Measurements from ENCODE around the gene PUM1. TPM values are rescaled to one million over a fixed set of nuclear protein-coding genes. Genes with fewer than 3 reads are reported as not detected.

PUM1 gene
- total and polyA plus RNA-seq, 10 of the 15 experiments (the other 5 are each of a cell fraction or from before 2014, with no cell fraction given) = 21.4 to 75.3 (median 42.4) TPM

DNA sequence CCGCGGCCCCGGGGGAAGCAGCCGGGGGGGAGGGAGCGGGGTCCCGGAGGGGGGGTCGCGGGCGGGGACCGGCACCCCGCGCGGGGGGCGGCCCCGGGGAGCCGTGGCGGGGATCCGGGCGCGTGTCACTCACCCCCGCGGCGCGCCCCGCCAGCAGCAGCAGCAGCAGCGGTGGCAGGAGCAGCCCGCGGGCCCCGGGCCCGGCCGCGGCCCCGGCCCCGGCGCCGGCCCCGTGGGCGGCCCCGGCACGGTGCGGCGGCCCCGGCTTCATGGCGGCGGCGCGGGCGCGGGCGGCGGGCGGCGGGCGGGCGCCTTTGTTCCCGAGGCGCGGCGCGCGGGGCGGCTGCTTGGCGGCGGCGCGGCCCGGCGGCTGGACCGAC lies 157.2 kb downstream of the PUM1 start (continued):
- TF ChIP-seq, protein P1, sequence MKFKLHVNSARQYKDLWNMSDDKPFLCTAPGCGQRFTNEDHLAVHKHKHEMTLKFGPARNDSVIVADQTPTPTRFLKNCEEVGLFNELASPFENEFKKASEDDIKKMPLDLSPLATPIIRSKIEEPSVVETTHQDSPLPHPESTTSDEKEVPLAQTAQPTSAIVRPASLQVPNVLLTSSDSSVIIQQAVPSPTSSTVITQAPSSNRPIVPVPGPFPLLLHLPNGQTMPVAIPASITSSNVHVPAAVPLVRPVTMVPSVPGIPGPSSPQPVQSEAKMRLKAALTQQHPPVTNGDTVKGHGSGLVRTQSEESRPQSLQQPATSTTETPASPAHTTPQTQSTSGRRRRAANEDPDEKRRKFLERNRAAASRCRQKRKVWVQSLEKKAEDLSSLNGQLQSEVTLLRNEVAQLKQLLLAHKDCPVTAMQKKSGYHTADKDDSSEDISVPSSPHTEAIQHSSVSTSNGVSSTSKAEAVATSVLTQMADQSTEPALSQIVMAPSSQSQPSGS (IDR thresholded peaks at IDR 0.05; ENCODE audit: low read length) = no peak
- TF ChIP-seq, protein P2, sequence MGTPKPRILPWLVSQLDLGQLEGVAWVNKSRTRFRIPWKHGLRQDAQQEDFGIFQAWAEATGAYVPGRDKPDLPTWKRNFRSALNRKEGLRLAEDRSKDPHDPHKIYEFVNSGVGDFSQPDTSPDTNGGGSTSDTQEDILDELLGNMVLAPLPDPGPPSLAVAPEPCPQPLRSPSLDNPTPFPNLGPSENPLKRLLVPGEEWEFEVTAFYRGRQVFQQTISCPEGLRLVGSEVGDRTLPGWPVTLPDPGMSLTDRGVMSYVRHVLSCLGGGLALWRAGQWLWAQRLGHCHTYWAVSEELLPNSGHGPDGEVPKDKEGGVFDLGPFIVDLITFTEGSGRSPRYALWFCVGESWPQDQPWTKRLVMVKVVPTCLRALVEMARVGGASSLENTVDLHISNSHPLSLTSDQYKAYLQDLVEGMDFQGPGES (IDR thresholded peaks at IDR 0.05) = no peak

DNA sequence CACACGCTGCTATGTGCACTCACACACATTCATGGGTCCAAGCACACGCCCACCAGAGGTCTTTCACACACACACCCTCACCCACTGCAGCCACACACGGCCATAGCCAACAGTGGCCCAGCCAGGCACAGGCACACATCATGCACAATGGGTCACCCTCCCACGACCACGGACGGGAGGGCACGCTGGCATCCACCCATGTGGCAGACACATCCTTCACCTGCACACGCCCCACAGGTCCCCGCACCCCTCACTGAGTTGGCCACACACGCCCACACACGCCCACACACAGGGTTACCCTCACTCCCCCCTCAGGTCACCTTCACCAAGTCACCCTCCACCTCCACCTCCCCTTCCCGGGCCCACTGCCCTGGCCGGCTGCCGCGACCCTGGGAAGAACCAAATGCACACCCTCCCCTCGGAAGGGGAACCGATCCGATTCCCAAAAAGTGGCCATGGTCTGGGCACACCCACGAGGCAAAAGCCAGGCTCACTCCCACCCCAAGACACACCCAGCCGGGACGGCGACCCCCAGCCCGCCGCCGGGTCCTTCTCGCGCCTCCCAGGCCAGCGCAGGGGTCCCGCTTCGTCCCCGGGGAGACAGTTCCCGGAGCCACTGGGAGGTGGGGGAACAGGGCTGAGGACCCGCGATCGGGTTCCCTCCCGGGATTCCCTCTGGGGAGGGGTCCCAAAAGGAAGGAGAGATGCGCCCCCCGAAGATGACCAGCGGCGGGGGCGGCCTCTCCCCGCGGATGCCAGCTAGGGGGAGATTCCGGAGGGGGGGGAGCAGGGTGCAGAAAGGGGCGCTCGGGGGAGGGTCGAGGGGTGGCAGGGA lies 157.8 kb downstream of the PUM1 start:
- ATAC-seq (no peak), FAIRE-seq (no peak), DNase-seq (ENCODE audit: low read depth, low spot score) (no peak)
- intact Hi-C loops (cut with micrococcal nuclease; ENCODE audit: unreplicated experiment) = no loop called here
- Histone ChIP-seq H4K20me1 (ENCODE audit: control insufficient read depth, insufficient read depth) (no peaks in the 10 kb centered on the region), H3K4me1 (ENCODE audit: control insufficient read depth, insufficient read depth, low read length) (no peaks in the 10 kb centered on the region), H3K27ac (ENCODE audit: control insufficient read depth, insufficient read depth) (no peak overlapping the region), H3K4me2 (ENCODE audit: control insufficient read depth, insufficient read depth) (no peak overlapping the region), H3K27me3 (replicated peaks in 1 of 2; ENCODE audit: control insufficient read depth in 2 of 2, insufficient read depth in 2 of 2, low read length in 1 of 2) (peaks cover 16% of the 10 kb centered on the region in 2 experiments), H2AFZ (ENCODE audit: control insufficient read depth, low read depth, low read length) (no peak overlapping the region), H3K36me3 (ENCODE audit: control insufficient read depth in 2 of 2, insufficient read depth in 2 of 2, low read length in 1 of 2) (no peaks in the 10 kb centered on the region), H3K79me2 (ENCODE audit: control insufficient read depth, insufficient read depth, low read length) (no peaks in the 10 kb centered on the region), H3K9me3 (replicated peaks; ENCODE audit: control insufficient read depth, insufficient read depth, low read length) (no peaks in the 10 kb centered on the region), H3K4me3 (no peak overlapping the region), H3K9ac (ENCODE audit: control insufficient read depth, insufficient read depth, low read length) (no peak overlapping the region)
- SMC1A ChIA-PET (ENCODE audit: uncharacterized antibody, unreplicated experiment) = no interaction called here
- RAD21 ChIA-PET (ENCODE audit: unreplicated experiment) = interaction anchor here (0.6 kb wide), 1 partner anchor 124 kb away, joined by 3 read pairs; no protein-coding TSS in a partner anchor
- POLR2A ChIA-PET = no interaction called here
- WGBS (ENCODE audit: insufficient coverage, insufficient replicate concordance, low lambda C conversion rate, missing lambda C conversion rate) = 3% methylated on average over 36 of the region's 47 CpGs
- CTCF ChIA-PET = interaction anchor here (1.0 kb wide), 1 partner anchor 128 kb away, joined by 3 read pairs; no protein-coding TSS in a partner anchor
- BruUV-seq (replicated peaks) = no TSS peak
- TF ChIP-seq POLR2AphosphoS2 (IDR thresholded peaks at IDR 0.05; ENCODE audit: low read depth, low read length) (no peak), NRF1 (conservative IDR thresholded peaks at IDR 0.05; ENCODE audit: low read depth, low read length) (no peak), MYB (IDR thresholded peaks at IDR 0.05; ENCODE audit: borderline replicate concordance, low read depth, low read length) (no peak), BACH1 (IDR thresholded peaks at IDR 0.05; ENCODE audit: borderline replicate concordance) (no peak), NR2C1 (IDR thresholded peaks at IDR 0.05) (no peak), SP1 (IDR thresholded peaks at IDR 0.05; ENCODE audit: low read depth, low read length) (no peak), EGR1 (IDR thresholded peaks at IDR 0.05; ENCODE audit: borderline replicate concordance in 1 of 2, low read depth in 2 of 2, low read length in 2 of 2) (peak in 1 of 2 experiments; percentile 40; a peak in 1 of 3 replicates), SUZ12 (IDR thresholded peaks at IDR 0.05; ENCODE audit: unreplicated experiment) (peak; percentile 56)
- TF ChIP-seq, protein P3, sequence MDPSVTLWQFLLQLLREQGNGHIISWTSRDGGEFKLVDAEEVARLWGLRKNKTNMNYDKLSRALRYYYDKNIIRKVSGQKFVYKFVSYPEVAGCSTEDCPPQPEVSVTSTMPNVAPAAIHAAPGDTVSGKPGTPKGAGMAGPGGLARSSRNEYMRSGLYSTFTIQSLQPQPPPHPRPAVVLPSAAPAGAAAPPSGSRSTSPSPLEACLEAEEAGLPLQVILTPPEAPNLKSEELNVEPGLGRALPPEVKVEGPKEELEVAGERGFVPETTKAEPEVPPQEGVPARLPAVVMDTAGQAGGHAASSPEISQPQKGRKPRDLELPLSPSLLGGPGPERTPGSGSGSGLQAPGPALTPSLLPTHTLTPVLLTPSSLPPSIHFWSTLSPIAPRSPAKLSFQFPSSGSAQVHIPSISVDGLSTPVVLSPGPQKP (IDR thresholded peaks at IDR 0.05; ENCODE audit: low read depth, low read length) = no peak
- TF ChIP-seq, protein P4, sequence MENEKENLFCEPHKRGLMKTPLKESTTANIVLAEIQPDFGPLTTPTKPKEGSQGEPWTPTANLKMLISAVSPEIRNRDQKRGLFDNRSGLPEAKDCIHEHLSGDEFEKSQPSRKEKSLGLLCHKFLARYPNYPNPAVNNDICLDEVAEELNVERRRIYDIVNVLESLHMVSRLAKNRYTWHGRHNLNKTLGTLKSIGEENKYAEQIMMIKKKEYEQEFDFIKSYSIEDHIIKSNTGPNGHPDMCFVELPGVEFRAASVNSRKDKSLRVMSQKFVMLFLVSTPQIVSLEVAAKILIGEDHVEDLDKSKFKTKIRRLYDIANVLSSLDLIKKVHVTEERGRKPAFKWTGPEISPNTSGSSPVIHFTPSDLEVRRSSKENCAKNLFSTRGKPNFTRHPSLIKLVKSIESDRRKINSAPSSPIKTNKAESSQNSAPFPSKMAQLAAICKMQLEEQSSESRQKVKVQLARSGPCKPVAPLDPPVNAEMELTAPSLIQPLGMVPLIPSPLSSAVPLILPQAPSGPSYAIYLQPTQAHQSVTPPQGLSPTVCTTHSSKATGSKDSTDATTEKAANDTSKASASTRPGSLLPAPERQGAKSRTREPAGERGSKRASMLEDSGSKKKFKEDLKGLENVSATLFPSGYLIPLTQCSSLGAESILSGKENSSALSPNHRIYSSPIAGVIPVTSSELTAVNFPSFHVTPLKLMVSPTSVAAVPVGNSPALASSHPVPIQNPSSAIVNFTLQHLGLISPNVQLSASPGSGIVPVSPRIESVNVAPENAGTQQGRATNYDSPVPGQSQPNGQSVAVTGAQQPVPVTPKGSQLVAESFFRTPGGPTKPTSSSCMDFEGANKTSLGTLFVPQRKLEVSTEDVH (IDR thresholded peaks at IDR 0.05; ENCODE audit: low read depth, partially characterized antibody) = no peak
- in situ Hi-C loops (cut with MboI) = no loop called here

Measured in GM12878 (cell line).